SK-MEL-5 (cell line): ENCODE data around the gene ERICH2. TPM values are rescaled to one million over a fixed set of nuclear protein-coding genes. Genes with fewer than 3 reads are reported as not detected.

Experiments
- DNase-seq: peaks from one replicate; pipeline ENCODE4 v3.0.0-alpha.2; 2016; ENCODE audit warnings: low read depth, low spot score
- in situ Hi-C: cut with HindIII; loops from 2 replicates; pipeline ENCODE4 v1.10.0; 2016; ENCODE audit warnings: low sequenced_read_pairs, high pct_unique_total_duplicates, low pct_unique_long_range_greater_than_20kb
- total RNA-seq: library from RNA; depleted of rRNA; stranded (reverse); fragments of >200 nt; shearing (Covaris generic); gene quantifications from 2 replicates; pipeline ENCODE4 v1.2.3, GENCODE V29; 2014

The ERICH2 gene
- total RNA-seq, 1 experiment from 2014 or later: 0.45 TPM

DNA sequence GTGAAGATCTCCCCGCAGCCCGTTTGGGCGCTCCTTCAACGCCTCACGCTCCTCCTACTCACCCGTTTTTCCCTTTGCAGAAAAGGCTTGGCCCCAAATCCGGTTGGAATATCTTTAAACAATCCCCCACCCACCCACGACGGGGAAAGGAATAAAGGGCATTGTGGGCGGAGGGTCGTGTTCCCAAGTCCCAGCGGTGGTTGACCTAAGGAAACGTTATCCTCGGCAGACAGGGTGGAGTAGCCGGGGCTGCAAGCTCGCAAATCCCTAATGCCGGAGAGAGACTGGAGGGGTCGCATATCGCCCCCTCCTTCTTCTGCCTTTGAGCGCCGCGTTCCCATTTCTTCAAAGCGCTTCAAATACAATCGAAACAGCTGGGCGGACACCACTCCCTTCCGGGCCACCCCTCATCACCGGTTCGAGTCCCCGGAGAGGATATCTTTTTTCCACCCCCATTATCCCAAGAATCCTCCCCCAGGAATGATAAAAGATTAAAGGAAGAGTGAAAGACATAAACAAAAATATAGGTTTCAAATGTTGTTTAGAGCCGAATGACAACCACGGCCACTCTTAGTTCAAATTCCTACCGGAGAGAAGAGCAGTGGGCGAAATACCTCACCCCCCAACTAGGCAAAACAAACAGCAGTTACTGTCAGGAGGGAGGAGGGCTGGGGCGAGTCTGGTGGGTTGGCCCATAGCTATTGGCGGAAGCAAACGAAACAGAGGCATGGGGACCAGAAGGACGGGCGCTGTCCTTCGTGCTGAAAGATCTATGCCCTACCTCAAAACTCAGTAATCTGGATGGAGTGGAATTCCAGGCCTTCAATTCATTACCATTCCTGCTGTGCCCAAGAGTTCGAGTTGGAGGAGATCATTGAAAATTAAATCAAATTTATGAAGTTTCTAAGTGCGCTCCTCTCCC is 43.7 kb downstream of the ERICH2 start:
- in situ Hi-C loops: no loop called here
- DNase-seq: peak; percentile 45

DNA sequence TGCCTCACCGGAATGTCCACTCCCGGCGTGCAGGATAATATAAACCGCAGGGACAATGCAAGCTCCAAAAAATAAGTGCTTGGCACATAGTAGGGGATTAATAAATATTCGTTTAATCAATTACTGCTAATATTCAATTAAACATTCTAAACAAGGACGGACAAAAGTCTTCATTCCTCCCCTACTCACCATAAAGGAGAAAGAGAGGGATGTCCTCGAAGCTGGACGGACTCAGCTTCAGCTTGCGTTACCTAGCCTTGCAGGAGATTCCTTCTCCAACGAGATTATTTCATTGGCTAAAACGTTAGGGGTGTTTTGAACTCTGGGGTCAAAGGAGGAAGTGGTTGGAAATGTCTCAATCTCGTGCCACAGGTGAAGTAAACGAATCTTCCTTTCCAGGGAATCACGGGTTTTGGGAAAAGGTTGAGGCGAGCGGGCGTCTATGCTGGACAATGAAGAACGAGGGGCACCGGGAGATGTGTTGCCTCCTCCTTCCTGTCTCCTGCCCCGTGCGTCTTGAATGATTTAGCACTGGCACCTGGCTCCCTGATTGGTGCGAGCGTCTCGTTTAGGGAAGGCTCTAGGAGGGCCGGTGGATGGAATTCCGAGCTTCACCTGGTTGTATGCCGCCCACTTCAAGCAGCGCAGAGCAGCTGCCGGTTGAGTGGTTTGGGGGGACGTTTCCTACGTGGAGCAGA is 44.5 kb downstream of the ERICH2 start:
- in situ Hi-C loops: no loop called here
- DNase-seq: no peak

DNA sequence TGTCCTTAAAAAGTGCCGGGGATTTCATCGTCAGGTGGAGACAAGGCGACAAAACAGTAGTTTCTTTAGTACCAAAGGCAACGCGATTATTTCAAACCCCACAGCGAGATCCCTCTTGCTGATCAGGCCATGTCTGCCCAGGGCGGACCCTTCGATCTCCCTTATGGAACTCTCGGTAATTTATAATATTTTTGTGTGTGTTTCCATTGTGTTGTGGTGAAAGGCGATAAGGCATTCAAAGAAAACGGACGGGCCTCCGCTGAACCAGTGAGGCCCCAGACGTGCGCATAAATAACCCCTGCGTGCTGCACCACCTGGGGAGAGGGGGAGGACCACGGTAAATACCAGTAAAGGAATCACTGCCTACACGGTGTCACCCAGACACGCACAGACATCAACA is 45.1 kb downstream of the ERICH2 start:
- DNase-seq: no peak
- in situ Hi-C loops: no loop called here

DNA sequence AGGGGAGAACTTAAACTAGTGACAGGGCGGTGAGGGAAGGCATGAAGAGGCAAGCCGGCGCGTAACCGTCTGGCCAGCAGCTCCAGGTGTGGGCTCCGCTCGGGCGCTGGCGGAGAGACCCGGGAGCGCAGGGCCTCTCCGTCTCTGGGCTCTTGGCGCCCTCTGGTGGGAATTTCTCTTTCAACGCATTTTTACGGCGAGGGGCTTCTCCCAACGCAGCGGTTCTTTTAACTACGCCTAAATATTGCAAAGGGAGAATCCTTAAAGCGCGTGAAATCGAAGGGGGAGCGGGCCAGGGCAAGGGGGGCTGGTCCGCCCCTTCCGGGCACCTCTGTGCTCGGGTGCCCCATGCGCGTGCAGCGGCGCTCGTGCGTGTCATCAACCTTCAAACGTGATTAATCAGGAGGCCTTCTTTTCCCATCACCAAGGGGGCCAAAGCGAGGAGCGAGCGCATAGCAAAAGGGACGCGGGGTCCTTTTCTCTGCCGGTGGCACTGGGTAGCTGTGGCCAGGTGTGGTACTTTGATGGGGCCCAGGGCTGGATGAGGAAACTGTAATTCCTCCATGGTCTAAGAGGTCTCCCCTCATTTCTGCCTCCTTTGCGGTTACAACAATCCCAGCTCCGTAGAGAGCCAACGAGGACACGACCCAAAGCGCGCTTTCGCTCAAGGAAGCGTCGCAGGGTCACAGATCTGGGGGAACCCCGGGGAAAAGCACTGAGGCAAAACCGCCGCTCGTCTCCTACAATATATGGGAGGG is 45.7 kb downstream of the ERICH2 start:
- in situ Hi-C loops: no loop called here
- DNase-seq: peak; percentile 73

DNA sequence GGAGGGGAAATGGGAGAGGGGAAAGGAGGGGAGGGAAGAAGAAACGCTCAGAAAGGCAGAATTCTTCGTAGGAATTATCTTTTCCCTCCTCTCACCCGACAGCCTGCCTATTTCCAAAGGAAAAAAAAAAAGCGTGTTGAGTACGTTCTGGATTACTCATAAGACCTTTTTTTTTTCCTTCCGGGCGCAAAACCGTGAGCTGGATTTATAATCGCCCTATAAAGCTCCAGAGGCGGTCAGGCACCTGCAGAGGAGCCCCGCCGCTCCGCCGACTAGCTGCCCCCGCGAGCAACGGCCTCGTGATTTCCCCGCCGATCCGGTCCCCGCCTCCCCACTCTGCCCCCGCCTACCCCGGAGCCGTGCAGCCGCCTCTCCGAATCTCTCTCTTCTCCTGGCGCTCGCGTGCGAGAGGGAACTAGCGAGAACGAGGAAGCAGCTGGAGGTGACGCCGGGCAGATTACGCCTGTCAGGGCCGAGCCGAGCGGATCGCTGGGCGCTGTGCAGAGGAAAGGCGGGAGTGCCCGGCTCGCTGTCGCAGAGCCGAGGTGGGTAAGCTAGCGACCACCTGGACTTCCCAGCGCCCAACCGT is 46.4 kb downstream of the ERICH2 start, which contains the start of gene GAD1:
Gene GAD1 (plus strand): TSS at position 384 of the 589 bp plus-strand sequence. CDS start 1,705 bp downstream, outside the sequence.
- DNase-seq: peak; percentile 85
- in situ Hi-C loops: no loop called here

DNA sequence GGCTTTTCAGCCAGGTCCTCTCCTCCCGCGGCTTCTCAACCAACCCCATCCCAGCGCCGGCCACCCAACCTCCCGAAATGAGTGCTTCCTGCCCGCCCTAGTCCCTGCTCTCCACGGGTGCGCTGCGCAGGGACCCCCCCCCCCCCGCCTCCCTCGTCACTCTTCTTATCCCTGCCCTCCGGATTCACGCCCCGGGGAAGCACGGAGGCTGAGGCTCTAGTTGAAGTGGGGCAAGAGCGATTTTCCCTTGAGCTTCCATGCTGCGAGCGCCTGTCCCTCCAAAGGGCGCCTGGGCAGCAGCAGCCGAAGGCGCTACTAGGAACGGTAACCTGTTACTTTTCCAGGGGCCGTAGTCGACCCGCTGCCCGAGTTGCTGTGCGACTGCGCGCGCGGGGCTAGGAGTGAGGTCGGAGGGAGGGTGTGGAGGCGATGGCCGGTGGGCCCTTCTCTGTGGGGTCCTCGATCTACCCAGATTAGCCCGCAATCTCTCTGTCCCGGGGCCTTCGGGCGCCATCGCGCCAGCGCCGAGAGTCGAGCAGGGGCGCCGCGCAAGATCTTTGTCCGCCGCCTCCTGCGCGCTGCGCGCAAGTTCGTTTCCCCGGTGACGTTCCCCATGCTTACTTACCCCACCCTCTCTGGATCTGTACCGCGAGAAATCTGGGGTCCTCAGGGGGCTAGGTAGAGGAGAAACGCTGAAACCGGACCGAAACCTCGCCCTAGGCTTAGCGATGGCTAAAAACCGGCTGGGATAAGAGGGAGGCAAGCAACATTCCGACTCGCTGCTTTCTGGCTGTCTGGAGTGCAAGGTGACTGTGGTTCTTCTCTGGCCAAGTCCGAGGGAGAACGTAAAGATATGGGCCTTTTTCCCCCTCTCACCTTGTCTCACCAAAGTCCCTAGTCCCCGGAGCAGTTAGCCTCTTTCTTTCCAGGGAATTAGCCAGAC is 47.2 kb downstream of the ERICH2 start:
- DNase-seq: peak; percentile 12
- in situ Hi-C loops: no loop called here

DNA sequence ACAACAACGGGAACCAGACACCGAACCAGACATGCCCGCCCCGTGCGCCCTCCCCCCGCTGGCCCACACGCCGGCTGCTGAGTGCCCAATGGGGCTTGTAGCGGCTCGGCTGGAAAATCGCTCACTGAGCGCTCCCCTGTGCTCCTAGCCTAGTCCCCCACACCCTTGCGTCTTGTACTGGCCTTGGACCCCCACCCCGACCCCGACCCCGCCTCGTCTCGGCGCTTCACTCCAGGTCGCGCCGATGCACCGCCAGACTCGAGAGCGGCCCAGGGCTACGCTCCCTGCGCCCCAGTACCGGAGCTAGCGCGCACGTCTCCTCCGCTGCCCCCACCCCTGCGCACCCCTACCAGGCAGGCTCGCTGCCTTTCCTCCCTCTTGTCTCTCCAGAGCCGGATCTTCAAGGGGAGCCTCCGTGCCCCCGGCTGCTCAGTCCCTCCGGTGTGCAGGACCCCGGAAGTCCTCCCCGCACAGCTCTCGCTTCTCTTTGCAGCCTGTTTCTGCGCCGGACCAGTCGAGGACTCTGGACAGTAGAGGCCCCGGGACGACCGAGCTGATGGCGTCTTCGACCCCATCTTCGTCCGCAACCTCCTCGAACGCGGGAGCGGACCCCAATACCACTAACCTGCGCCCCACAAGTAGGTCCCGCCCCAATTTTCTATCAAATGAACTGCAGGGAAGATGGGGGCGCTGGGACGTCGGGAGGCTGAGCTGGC is 48.0 kb downstream of the ERICH2 start:
- in situ Hi-C loops: no loop called here
- no peak for DNase-seq

DNA sequence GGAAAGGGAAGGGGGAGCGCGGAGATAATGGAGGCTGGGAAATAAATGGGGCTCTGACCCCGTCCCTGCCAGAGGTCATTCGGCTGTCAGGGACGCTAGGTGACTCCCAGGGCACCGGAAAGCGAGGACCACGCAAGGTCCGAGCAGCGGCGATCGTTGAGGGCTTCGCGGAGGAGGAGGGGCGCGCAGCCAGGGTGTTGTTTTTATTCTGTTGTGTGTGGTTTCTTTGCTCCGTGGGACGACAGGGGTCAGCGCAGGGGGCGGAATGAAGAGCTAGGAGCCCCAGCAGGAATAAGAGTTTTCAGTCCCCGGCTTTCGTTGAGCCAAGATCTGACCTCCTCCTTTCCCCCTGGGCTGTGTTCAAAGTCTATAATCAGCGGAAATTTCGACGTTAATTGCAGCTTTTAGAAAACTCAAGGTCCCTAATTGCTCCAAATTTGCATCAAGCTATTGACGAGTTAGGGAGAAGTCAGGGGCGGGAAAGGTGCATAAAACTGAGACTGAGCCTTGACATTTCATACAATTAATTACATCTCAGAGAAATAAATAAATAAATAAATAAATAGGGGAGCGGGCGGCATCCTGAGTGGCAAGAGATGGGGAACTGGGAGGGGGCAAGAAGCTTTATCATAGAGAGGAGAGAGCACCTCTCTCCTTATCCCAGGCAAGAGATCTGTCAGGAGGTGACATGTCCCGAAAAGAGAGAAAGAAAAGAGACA is 48.7 kb downstream of the ERICH2 start:
- DNase-seq: no peak
- in situ Hi-C loops: no loop called here

DNA sequence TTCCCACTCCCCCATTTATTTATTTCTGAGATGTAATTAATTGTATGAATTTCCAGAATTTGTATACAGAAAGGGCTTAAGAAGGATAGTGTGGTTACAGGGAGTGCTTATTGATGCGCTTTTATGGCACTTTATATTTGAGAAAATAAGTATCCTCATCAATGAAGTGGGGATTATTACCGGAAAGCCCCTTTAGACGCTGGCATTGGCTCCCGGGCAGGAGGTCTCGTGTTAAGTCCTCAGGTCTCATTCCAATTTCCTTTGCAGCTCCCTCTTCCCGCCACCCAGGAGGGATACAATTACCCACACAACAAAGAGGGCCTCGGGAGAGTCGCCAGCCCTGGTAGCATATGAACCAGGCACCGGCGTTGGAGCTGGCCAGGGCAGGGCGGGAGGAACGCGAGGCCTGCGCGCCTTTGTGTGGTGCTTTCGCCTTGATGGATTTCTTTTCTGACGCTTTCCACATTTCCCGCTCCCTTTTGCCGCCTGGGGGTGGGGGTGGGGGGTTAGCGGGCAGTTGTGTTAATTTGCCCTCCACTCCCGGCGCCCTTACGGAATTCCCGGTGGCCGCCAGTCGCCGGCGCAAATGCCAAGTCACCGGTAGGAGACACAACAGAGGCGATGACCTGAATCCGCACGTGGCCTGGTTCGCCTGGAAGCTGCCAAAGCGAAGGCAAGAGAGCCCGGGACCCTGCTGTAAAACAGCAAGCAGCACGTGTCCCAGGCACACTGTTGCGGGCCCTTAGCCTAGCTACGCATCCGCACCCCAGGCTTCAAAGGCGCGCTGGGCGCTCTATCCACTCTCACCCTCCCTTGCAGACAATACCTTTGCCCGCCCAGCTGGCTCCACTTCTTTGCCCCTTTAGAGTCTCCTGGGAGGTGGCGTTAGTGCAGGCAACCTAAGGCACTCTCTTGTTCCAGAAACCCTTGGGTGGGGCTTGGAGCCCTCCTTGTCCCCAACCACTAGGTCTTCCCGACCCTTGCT is 49.8 kb downstream of the ERICH2 start:
- in situ Hi-C loops: no loop called here
- DNase-seq: no peak

DNA sequence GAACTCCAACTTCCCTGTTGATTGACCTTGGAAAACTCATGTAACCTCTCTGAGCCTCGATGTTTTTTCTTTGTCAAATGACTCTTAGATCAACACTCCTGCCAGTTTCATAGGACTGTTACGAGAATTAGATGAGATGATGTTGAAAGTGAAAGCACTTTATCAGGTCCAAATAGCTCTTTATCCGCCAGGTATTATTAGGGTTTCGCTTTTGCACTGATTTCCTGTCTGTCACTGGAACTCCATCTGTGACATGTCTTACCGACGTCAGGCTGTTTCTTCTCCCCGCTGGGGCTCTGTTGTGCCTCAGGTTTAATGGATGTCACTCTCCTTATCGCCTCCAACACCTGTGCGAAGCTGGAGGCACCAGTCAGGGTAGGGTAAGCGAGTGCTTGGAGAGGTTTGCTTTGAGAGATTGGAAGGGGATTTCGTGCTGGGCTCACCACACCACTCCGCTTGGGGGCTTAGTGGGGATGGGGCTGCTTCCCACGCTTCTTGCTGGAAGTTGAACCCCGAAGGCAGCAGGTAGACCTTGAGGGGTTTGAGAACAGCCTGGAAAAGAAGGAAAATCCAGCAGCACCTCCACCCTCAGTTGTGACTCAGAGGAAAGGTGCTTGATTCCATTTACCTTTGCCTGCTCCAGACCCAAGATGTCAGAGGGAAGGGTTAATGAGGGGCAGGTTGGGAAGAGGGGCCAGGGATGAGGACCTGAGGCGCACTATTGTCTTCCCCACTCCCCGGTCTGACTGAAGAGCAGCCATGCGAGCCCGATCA is 50.8 kb downstream of the ERICH2 start:
- in situ Hi-C loops: no loop called here
- no peak for DNase-seq

DNA sequence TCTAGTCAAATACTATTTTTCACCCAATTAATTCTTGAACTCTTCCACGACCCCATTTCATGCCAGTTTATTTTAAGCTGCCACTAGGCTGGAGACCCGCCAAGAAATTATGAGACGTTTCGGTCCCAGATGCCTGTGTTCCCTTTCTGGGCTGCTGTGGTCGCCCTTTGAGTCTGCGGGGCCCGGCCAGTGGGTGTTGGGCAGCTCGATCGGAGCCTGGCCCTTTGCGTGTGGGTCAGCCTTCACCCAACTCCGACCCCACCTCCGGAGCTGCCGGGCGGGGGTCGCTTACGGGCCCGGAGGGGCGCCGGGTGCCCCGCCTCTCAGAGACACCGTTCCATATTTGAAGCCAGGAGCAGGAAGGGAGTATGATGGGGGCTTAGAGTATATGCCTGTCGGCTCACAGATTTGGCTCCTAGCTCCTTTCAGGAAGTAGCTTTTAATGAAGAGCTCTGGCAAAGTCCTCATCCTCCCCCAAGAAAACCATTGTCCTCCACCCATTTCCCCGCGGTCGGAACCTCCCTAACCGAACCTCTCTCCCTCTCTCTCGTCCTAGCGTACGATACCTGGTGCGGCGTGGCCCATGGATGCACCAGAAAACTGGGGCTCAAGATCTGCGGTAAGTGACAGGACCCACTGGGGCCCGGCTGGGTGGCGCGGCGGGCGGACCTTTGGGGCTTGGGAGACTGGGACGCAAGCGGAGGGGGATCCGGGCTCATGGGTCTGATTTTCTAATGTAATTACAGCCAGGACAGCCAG is 51.5 kb downstream of the ERICH2 start:
- no peak for DNase-seq
- in situ Hi-C loops: no loop called here

DNA sequence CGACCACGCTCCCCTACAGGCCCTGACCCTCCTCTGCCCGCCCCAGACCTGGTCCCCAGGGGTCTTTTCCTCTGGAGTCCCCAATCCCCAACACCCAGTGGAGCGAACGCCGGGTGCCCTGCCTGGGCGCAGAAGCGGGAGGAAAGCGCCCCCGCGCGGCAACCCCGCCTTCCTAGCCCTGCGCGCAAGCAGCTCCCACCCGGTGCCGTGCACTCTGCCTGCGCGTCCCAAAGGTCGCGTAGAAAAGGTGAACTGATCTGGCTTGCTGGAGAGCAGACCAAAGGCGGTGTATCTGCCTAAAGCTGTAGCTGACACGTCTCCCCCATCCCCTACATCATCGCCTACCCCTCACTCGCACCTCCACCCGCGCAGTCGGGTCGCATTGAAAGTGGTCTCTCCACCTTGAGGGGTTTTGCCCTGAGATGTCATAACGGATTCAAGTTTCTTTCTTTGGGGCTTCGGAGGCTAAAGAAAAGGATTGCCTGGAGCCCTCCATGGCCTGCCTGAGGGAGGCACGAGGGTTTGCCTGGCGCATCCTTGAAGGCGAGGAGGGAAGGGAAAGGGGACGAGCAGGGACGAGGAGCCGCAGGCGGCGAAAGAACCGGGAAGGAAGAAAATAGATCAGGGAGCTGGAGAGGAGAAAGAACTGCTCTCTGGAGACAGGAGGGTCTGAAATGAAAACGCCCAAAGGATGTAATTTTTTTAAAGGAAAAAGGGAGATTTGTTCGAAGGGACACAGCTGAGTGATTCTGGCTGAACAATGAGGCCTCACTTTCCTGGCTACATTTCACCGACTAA is 52.3 kb downstream of the ERICH2 start:
- in situ Hi-C loops: no loop called here
- DNase-seq: no peak
